SU-DHL-6 (cell line): ENCODE data around the gene TSHZ2.

Experiments
- EZH2phosphoT487 ChIP-seq: fragments of 200-600 bp; sonication (generic), shearing (Covaris generic); conservative IDR thresholded peaks from 2 replicates; pipeline ENCODE4 v1.6.1; 2018; ENCODE audit warnings: mild to moderate bottlenecking, antibody characterized with exemption, low read length, moderate library complexity, mixed read lengths
- TF ChIP-seq, protein P1 (sequence below): fragments of 200-600 bp; sonication (generic); IDR thresholded peaks from one replicate; pipeline ENCODE4 v1.5.1; 2017; ENCODE audit warnings: antibody characterized with exemption, mild to moderate bottlenecking, low read length, moderate library complexity; ENCODE audit not compliant: insufficient read depth, poor library complexity, severe bottlenecking

DNA sequence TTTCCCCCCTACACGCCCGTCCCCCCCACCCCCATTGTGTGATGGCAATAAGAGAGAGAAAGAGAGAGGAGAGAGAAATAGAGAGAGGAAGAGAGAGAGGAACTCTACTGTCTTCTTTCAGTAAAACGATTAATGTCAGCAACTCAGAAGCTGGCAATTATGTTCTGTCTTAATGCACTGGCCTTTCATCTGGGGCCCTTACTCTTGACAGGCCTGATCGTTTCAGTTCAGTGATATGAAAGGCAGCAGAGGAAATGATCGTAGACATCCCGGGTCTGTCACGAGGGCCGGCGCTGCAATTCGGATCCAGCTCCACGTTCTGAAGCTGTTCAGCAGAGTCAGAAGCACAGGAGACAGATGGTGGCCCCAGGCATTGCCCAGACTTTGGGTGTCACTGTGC, 312.5 kb downstream of the TSHZ2 start:
- TF ChIP-seq, protein P1, sequence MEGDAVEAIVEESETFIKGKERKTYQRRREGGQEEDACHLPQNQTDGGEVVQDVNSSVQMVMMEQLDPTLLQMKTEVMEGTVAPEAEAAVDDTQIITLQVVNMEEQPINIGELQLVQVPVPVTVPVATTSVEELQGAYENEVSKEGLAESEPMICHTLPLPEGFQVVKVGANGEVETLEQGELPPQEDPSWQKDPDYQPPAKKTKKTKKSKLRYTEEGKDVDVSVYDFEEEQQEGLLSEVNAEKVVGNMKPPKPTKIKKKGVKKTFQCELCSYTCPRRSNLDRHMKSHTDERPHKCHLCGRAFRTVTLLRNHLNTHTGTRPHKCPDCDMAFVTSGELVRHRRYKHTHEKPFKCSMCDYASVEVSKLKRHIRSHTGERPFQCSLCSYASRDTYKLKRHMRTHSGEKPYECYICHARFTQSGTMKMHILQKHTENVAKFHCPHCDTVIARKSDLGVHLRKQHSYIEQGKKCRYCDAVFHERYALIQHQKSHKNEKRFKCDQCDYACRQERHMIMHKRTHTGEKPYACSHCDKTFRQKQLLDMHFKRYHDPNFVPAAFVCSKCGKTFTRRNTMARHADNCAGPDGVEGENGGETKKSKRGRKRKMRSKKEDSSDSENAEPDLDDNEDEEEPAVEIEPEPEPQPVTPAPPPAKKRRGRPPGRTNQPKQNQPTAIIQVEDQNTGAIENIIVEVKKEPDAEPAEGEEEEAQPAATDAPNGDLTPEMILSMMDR = no peak
- no peak for TF ChIP-seq EZH2phosphoT487
